ENCODE measurements around the gene INPP5A. TPM values are rescaled to one million over a fixed set of nuclear protein-coding genes. Genes with fewer than 3 reads are reported as not detected.

The INPP5A gene
- total RNA-seq, 1 donor: 36.8 TPM

DNA sequence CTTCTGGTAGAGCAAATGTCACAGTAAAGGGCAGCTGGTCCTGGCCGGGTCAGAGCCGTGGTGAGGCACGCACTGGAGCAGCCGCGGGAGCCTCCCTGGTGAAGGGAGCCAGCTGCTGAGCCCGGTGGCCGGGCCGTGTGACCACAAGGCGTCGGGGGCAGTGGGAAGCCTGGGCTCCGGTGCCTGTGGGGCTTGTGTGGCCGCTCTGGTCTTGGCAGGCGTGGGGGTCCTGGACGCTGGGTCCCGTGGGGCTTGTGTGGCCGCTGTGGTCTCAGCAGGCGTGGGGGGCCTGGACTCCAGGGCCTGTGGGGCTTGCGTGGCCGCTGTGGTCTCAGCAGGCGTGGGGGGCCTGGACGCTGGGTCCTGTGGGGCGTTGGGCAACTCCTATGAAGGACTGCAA is 191.2 kb downstream of the INPP5A start:
- H3K4me3 ChIP-seq (ENCODE audit: low read depth, low read length): no peak overlapping the region
- no peak for DNase-seq (ENCODE audit: low read depth)
- TF ChIP-seq, protein P1, sequence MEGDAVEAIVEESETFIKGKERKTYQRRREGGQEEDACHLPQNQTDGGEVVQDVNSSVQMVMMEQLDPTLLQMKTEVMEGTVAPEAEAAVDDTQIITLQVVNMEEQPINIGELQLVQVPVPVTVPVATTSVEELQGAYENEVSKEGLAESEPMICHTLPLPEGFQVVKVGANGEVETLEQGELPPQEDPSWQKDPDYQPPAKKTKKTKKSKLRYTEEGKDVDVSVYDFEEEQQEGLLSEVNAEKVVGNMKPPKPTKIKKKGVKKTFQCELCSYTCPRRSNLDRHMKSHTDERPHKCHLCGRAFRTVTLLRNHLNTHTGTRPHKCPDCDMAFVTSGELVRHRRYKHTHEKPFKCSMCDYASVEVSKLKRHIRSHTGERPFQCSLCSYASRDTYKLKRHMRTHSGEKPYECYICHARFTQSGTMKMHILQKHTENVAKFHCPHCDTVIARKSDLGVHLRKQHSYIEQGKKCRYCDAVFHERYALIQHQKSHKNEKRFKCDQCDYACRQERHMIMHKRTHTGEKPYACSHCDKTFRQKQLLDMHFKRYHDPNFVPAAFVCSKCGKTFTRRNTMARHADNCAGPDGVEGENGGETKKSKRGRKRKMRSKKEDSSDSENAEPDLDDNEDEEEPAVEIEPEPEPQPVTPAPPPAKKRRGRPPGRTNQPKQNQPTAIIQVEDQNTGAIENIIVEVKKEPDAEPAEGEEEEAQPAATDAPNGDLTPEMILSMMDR (IDR thresholded peaks at IDR 0.05; ENCODE audit: insufficient read depth, low read length): no peak

DNA sequence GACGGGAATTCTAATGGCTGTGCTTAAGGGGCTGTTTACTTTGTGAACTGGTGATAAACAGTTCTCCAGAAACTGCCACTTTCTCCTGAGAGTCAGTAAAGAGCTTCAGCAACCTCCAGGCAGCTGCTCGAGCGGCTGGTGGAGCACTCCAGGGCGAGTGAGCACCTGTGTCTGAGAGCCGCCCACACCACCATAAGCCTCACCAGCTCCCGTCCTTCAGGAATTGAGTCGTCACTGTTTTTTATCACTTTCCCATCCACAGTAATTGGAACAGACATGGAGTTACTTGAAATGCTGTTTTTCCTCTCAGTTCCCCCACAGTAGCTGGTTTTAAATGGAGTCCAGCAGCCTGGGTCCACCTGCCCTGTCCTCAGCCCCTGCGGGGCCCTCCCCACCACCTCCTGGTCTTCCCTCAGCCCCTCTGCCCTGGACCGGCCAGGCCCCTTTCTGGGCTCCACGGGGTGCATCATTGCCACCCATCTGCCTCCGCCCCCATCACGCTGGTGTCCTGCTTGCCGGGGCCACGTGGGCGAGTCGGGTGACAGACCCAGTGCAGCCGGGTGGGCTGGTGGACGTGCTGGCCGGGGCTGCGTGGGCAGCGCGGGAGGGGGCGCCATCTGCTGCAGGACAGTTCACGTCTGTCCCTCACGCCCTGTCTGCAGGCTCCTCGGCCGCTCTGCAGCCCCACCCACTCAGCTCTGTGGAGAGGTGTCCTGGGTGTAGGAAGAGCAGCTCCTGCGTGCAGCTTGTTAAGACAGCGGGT is 192.4 kb downstream of the INPP5A start:
- H3K4me3 ChIP-seq (ENCODE audit: low read depth, low read length): no peak overlapping the region
- TF ChIP-seq, protein P1 (IDR thresholded peaks at IDR 0.05; ENCODE audit: insufficient read depth, low read length): no peak
- DNase-seq (ENCODE audit: low read depth): no peak

DNA sequence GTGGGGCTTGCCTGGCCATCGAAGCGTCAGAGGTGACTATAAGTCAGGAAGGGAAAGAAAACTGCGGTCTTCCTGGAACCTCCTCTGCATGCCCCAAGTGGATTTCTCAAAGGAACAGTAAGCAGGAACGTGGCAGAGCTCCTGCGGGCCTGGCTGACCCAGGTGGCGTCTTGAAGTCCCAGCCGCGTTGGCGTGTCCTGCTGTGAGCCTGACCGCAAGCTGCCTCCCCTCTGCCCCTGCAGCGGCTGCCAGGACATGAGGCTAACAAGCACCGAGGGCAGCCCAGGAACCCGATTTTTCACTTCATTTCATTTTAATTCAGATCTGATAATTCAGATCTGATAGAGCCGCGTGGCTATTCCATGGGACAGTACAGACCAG is 193.0 kb downstream of the INPP5A start:
- TF ChIP-seq, protein P1 (IDR thresholded peaks at IDR 0.05; ENCODE audit: insufficient read depth, low read length): no peak
- no peak for DNase-seq (ENCODE audit: low read depth)
- H3K4me3 ChIP-seq (ENCODE audit: low read depth, low read length): no peak overlapping the region

DNA sequence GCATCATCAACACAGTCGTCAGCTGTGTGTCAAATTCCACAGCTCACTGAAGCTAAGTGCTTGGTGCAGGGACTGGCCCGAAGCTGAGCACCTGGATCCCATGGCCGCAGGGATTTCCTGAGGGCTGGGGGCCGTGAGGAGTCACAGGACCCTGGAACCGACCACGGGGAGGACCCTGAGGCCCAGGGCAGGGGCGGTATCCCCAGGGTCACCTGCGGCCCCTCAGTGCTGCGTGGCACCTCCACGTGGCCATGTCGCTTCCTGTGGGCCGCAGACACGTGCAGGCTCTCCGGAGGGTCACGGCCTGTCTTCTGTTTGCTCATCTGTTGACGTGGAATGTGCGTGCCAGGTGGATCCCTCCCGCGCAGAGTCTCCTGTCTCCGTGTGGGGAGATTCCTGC is 194.9 kb downstream of the INPP5A start:
- no peak overlapping the region for H3K4me3 ChIP-seq (ENCODE audit: low read depth, low read length)
- no peak for DNase-seq (ENCODE audit: low read depth)
- TF ChIP-seq, protein P1 (IDR thresholded peaks at IDR 0.05; ENCODE audit: insufficient read depth, low read length): no peak

DNA sequence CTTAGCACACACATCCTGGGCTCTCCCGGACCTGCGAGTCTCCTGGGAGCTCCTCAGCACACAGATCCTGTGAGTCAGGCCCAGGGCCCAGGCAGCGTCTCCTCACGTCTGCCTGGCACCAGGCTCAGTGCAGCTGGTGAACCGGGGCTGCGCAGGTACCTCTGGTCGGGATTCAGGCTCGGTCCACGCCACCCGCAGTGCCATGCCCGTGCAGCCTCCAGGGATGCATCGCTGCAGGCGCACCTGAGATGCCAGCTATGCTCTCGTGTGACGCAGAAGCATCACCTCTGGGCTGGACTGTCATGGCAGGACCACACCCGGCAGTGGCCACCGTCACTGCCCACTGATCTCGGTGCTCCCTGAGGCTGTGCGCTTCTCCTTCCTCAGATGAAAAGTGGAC is 196.3 kb downstream of the INPP5A start:
- H3K4me3 ChIP-seq (ENCODE audit: low read depth, low read length): no peak overlapping the region
- DNase-seq (ENCODE audit: low read depth): no peak
- TF ChIP-seq, protein P1 (IDR thresholded peaks at IDR 0.05; ENCODE audit: insufficient read depth, low read length): no peak

DNA sequence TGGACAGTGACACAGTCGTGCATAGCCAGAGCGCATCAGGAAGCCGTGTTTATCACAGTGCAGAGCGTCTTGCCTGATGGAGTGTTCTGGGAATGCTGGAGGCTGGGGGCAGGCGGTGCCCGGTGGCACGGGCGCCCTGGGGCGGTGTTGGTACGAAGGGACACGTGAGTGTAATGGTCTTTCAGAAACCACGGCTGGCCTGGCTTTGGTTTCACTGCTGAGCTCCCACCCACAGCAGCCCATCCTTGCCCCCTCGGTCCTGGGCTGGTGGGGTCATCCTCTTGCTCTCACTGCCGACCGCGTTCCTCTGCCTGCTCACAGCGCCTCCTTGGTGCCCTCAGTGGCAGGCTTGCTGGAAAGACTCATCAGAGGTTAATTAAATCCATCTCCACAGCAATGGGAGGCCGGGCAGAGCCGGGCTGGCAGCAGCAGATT is 197.8 kb downstream of the INPP5A start:
- DNase-seq (ENCODE audit: low read depth): no peak
- TF ChIP-seq, protein P1 (IDR thresholded peaks at IDR 0.05; ENCODE audit: insufficient read depth, low read length): no peak
- H3K4me3 ChIP-seq (ENCODE audit: low read depth, low read length): no peak overlapping the region

Measured in fibroblast of the aortic adventitia (primary cell).